ENCODE data around the gene PHYHIPL. TPM values are rescaled to one million over a fixed set of nuclear protein-coding genes. Genes with fewer than 3 reads are reported as not detected.

The PHYHIPL gene
- total RNA-seq, 2 donors from 2014 or later: not detected

DNA sequence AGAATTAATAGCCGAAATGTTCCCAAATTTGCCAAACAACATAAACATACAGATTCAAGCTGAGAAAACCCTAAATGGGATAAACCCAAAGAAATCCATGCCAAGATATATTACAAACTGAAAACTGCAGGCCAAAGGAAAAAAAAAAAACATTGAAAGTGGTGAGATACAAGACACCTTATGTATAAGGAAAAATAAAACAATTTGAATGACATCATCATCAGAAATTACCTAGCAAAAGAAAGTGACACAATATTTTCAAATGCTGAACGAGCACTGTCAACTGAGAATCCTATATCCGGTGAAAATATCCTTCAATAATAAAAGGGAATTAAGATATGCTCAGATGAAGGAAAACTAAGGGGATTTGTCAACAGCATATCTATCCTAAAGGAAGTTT is 66.5 kb downstream of the PHYHIPL start:
- H3K27ac Mint-ChIP-seq: no peak overlapping the region
- no peak overlapping the region for H3K4me3 Mint-ChIP-seq
- peaks cover 4% of the 10 kb centered on the region for H3K27me3 Mint-ChIP-seq (ENCODE audit: low read depth)
- H3K36me3 Mint-ChIP-seq (ENCODE audit: insufficient read depth in 2 of 2): no peaks in the 10 kb centered on the region
- no peak for DNase-seq
- no peaks in the 10 kb centered on the region for H3K4me1 Mint-ChIP-seq (ENCODE audit: low read depth)
- no peaks in the 10 kb centered on the region for H3K9me3 Mint-ChIP-seq
- ATAC-seq (replicated peaks in 1 of 2): no peak

DNA sequence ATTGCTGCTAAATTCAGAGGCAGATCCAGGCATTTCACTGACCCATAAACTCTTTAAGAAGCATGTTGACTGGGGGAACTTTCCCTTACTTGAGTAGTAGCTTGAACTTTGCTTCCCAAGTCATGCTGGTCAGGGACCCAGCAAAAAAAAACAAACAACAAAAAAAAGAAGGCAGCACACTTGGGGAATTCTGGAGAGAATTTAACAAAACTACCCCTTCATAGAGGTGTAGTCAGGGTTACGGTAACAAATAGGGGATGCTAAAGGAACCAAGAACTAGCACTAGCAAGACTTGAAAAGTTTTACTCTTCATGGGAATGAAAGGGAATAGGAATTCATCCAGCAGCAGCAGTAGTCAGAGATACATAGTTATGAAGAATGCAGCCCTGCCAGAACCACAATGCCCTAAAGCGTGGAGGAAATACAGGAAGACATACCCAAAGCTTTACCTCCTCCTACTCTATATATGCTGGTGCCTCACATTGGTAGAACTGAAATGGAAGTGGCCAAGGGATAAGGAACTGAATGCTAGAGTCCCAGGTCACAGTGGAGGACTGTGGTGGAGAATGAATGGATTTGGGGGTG is 67.3 kb downstream of the PHYHIPL start:
- Mint-ChIP-seq H3K4me3 (no peak overlapping the region), H3K9me3 (no peaks in the 10 kb centered on the region), H3K36me3 (ENCODE audit: insufficient read depth in 2 of 2) (no peaks in the 10 kb centered on the region), H3K27me3 (ENCODE audit: low read depth) (peaks cover 4% of the 10 kb centered on the region), H3K27ac (no peak overlapping the region), H3K4me1 (ENCODE audit: low read depth) (no peaks in the 10 kb centered on the region)
- DNase-seq (no peak), ATAC-seq (replicated peaks in 1 of 2) (no peak)

DNA sequence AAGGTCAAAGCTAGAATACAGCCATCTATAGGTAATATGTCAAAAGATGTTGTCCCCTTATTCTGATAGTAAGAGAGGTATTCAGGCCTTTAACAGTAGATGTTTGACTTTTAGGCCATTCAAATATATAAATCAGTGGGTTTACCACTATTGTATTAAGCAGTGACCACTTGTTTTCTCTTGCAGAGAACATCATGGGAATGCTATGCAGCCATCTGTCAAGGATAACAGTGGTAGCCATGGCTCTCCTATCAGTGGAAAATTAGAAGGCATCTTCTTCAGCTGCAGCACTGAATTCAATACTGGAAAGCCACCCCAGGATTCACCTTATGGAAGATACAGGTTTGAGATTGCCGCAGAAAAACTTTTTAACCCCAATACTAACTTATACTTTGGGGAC is 68.4 kb downstream of the PHYHIPL start:
- Mint-ChIP-seq H3K27me3 (ENCODE audit: low read depth) (peaks cover 4% of the 10 kb centered on the region), H3K9me3 (no peaks in the 10 kb centered on the region), H3K27ac (no peak overlapping the region), H3K36me3 (ENCODE audit: insufficient read depth in 2 of 2) (no peaks in the 10 kb centered on the region), H3K4me3 (no peak overlapping the region), H3K4me1 (ENCODE audit: low read depth) (no peaks in the 10 kb centered on the region)
- DNase-seq: no peak
- no peak for ATAC-seq (replicated peaks in 1 of 2)

DNA sequence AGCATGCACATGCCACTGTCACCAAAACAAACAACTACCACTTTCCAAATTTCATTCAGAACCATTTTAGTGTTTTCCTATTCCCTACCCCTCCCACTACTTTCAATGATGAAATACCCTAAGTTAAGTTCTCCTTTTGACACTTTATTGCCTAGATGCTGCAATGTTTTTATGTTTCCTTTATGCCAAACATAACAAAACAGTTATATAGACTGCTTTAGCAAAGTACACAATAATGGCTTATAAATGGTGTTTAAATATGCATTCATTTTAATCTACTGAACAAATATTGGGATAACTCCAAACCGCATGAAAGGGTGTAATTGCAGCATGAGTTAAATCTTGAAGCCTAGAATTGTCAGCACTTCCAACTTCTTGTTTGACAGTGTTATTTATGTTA is 69.2 kb downstream of the PHYHIPL start:
- H3K4me1 Mint-ChIP-seq (ENCODE audit: low read depth): no peaks in the 10 kb centered on the region
- no peak for ATAC-seq (replicated peaks in 1 of 2)
- H3K9me3 Mint-ChIP-seq: no peaks in the 10 kb centered on the region
- H3K27me3 Mint-ChIP-seq (ENCODE audit: low read depth): peaks cover 4% of the 10 kb centered on the region
- no peak for DNase-seq
- no peaks in the 10 kb centered on the region for H3K36me3 Mint-ChIP-seq (ENCODE audit: insufficient read depth in 2 of 2)
- H3K27ac Mint-ChIP-seq: no peak overlapping the region
- no peak overlapping the region for H3K4me3 Mint-ChIP-seq

DNA sequence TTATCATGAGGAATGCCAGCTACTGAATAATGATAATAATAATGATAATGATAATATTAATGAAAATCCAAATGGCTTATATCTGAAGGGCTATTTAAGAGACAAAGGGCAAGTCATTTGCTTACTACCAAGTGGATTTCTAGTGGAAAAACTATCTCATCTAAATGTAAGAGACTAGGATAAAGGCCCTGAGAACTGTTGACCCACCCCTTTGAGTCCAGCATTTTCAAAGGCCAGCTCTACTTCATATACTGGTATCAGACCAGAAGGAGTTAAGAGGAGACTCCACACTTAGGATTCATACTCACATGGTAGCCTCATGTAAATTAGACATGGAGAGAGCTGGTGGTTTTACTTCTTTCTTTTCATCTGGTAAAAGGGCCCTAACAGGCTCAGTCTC is 76.0 kb downstream of the PHYHIPL start:
- H3K4me1 Mint-ChIP-seq (ENCODE audit: low read depth): no peaks in the 10 kb centered on the region
- no peaks in the 10 kb centered on the region for H3K36me3 Mint-ChIP-seq (ENCODE audit: insufficient read depth in 2 of 2)
- H3K4me3 Mint-ChIP-seq: no peak overlapping the region
- ATAC-seq (replicated peaks in 1 of 2) (no peak), DNase-seq (no peak)
- no peaks in the 10 kb centered on the region for H3K27me3 Mint-ChIP-seq (ENCODE audit: low read depth)
- H3K27ac Mint-ChIP-seq: no peak overlapping the region
- H3K9me3 Mint-ChIP-seq: no peaks in the 10 kb centered on the region

DNA sequence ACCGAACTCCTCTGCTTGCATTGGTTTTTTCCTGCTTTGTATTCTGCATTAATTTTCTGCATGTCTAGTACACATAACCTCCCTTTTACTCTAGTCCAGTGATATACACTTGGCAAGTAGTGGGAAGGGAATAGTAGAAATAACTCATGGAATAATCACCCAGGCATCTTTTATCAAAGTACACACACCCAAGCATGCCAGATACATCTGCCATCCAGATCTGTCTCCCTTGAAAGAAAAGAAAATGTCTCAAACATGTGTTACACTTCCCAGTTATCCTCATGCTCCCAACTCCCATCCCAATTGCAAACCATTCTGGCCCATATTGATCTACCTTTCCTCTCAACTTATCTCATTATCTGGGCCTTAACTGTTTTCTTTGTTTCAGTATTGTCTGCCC is 79.0 kb downstream of the PHYHIPL start:
- Mint-ChIP-seq H3K27ac (no peak overlapping the region), H3K36me3 (ENCODE audit: insufficient read depth in 2 of 2) (no peaks in the 10 kb centered on the region)

DNA sequence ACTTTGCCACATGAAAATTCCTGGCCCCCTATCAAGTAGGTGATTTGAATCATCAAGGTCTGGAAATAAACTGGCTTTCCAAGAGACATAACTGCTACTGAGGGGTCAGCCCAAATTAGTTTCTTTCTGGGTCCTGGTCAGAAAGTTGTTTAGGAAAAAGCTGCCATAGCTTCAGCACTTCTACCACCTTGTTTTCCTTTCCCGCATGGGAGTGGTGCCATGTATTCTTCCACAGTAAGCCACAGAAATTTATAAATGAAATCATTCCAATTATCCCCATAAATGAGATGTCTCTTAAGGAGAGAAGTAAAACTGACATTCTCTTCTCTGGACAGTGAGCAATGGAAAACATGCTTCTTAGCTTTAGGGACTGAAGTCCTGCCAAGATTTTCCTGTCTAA is 80.8 kb downstream of the PHYHIPL start:
- no peak for ATAC-seq (replicated peaks in 1 of 2)
- DNase-seq: no peak
- Mint-ChIP-seq H3K4me1 (ENCODE audit: low read depth) (no peaks in the 10 kb centered on the region), H3K27ac (no peak overlapping the region), H3K9me3 (peaks cover 0 to 5% of the 10 kb centered on the region in 2 donors), H3K27me3 (ENCODE audit: low read depth) (no peaks in the 10 kb centered on the region), H3K36me3 (ENCODE audit: insufficient read depth in 2 of 2) (no peaks in the 10 kb centered on the region), H3K4me3 (no peak overlapping the region)

More for the DNA sequence above, 79.0 kb downstream of the PHYHIPL start:
- Mint-ChIP-seq H3K27me3 (ENCODE audit: low read depth) (no peaks in the 10 kb centered on the region), H3K4me3 (no peak overlapping the region), H3K9me3 (peaks cover 0 to 3% of the 10 kb centered on the region in 2 donors), H3K4me1 (ENCODE audit: low read depth) (no peaks in the 10 kb centered on the region)
- ATAC-seq (replicated peaks in 1 of 2) (no peak), DNase-seq (no peak)

DNA sequence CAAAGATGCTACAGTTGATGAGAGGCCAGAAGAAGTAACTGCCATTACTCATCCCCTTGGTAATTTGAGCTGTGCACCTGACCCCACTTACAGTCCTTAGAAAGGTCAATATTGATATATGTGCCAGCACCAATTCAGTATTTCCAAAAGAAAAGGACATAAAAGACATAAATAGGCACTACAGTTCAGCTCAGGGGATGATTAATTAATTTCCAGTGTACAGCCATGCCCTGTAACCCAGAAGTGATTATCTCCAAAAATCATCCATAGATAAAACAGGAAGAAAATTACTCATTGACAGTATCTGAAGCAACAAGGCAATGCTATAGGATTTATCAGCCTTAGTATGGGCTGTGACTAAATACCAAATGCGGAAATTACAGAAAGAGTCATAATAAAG is 82.4 kb downstream of the PHYHIPL start:
- no peak overlapping the region for H3K4me3 Mint-ChIP-seq
- H3K36me3 Mint-ChIP-seq (ENCODE audit: insufficient read depth in 2 of 2): no peaks in the 10 kb centered on the region
- ATAC-seq (replicated peaks in 1 of 2): no peak
- H3K27me3 Mint-ChIP-seq (ENCODE audit: low read depth): no peaks in the 10 kb centered on the region
- no peak for DNase-seq
- no peak overlapping the region for H3K27ac Mint-ChIP-seq
- H3K9me3 Mint-ChIP-seq: peaks cover 0 to 5% of the 10 kb centered on the region in 2 donors
- no peaks in the 10 kb centered on the region for H3K4me1 Mint-ChIP-seq (ENCODE audit: low read depth)

DNA sequence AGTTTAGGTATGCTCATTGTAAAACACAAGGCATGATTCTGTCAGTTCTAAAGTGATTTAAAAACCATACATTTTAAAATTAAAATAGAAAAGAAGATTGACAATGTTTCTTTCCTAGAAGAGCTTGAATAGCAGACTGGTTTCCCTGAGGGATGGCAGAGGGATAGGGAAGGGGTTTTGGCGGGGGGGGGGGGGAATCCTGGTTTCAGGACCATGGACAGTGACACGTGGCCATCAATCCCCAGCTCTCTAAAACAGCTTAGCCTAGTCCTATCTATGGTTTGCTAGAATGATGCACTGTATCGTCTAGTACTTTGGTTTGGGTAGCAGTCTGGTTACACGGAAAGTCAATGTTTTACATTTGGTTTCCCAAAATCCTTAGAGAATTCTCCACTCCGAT is 88.7 kb downstream of the PHYHIPL start:
- no peak for ATAC-seq (replicated peaks in 1 of 2)
- Mint-ChIP-seq H3K27me3 (ENCODE audit: low read depth) (no peaks in the 10 kb centered on the region), H3K9me3 (peaks cover 2% of the 10 kb centered on the region in 2 donors), H3K4me1 (ENCODE audit: low read depth) (no peaks in the 10 kb centered on the region), H3K36me3 (ENCODE audit: insufficient read depth in 2 of 2) (no peaks in the 10 kb centered on the region), H3K27ac (no peak overlapping the region), H3K4me3 (no peak overlapping the region)
- DNase-seq: no peak

DNA sequence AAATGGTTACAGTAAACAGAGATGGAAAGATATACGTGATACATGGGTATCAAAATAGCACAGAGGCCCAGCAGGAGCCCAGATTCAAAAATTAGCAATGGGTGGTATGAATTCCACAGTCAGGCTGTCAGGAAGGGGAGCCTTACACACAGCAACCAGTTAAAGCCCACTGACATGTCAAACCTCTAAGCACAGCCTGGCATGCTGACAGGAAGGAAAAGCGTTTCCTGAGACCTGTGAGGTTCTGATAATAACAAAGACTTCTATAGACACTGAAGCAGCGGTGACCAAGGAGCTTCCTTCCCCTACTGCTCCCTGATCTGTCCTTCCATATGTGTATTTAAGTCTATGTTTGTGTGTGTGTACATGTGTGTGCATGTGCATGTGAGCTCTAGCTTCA is 89.9 kb downstream of the PHYHIPL start:
- Mint-ChIP-seq H3K4me3 (no peak overlapping the region), H3K36me3 (ENCODE audit: insufficient read depth in 2 of 2) (no peaks in the 10 kb centered on the region), H3K27ac (no peak overlapping the region), H3K9me3 (peaks cover 0 to 2% of the 10 kb centered on the region in 2 donors), H3K27me3 (ENCODE audit: low read depth) (no peaks in the 10 kb centered on the region), H3K4me1 (ENCODE audit: low read depth) (no peaks in the 10 kb centered on the region)
- DNase-seq (no peak), ATAC-seq (replicated peaks in 1 of 2) (no peak)

DNA sequence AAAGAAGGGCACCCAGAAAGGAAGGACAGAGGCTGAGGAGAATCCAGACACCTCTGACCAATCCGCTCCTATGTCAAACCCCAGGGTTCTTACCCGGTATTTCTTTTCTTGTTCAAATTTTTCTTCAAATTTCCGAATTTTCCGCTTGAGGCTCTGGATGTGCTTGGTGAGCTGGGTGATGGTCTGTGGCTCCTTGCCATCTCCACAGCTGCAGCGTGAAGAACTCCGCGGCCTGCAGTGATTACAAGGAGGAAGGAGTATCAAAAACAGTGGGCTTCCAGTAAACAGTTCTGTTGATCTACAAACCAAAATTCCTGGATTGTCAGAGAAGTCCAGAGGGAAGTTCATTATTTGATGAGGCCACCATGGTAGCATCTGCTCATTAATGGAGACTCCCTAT is 92.0 kb downstream of the PHYHIPL start:
- Mint-ChIP-seq H3K36me3 (ENCODE audit: insufficient read depth in 2 of 2) (no peaks in the 10 kb centered on the region), H3K9me3 (peaks cover 0 to 2% of the 10 kb centered on the region in 2 donors), H3K4me1 (ENCODE audit: low read depth) (no peaks in the 10 kb centered on the region), H3K4me3 (no peak overlapping the region), H3K27me3 (ENCODE audit: low read depth) (no peaks in the 10 kb centered on the region), H3K27ac (no peak overlapping the region)
- no peak for ATAC-seq (replicated peaks in 1 of 2)
- no peak for DNase-seq

DNA sequence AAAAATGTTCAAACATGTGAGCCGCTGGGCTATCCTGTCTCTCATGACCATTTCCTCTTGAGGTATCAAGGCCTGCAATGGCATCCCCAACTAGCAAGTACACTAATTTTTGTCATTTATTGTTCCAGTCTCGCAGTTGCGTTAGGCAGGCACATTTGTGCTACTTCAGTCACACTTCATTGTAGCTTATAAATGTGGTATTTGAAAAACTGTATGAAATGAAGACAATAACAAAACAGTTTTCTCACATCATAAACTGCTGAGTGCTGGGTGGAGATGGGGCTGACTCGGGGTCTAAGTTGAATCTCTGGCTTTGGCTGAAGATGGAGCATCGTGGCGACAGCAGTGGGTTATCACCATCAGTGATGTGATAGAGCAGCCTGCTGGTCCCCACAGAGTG is 93.2 kb downstream of the PHYHIPL start:
- Mint-ChIP-seq H3K27me3 (ENCODE audit: low read depth) (no peaks in the 10 kb centered on the region), H3K9me3 (peaks cover 0 to 2% of the 10 kb centered on the region in 2 donors), H3K27ac (no peak overlapping the region), H3K4me3 (no peak overlapping the region), H3K4me1 (ENCODE audit: low read depth) (no peaks in the 10 kb centered on the region), H3K36me3 (ENCODE audit: insufficient read depth in 2 of 2) (no peaks in the 10 kb centered on the region)
- ATAC-seq (replicated peaks in 1 of 2) (no peak), DNase-seq (no peak)

DNA sequence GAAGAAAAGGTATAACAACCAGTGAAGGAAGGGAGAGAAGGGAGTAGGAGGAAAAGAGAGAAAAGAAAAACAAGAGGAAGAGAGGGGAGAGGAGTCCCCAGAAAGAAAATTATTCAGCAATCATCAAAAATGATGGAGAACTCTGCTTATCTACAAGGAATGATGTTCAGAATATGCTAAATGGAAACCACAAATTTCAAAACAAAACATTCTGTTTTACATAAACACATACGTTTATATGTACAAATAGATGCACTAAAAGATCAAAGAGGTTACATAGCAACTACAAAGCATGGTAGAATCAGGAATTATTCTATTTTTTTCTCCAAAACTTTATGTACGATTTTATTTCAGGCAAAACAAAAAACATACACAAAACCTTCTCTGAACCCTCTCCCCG is 94.0 kb downstream of the PHYHIPL start:
- DNase-seq (no peak), ATAC-seq (replicated peaks in 1 of 2) (no peak)
- no peak overlapping the region for H3K27ac Mint-ChIP-seq
- H3K36me3 Mint-ChIP-seq (ENCODE audit: insufficient read depth in 2 of 2): no peaks in the 10 kb centered on the region
- no peaks in the 10 kb centered on the region for H3K4me1 Mint-ChIP-seq (ENCODE audit: low read depth)
- no peak overlapping the region for H3K4me3 Mint-ChIP-seq
- H3K27me3 Mint-ChIP-seq (ENCODE audit: low read depth): no peaks in the 10 kb centered on the region
- H3K9me3 Mint-ChIP-seq: peaks cover 0 to 2% of the 10 kb centered on the region in 2 donors

DNA sequence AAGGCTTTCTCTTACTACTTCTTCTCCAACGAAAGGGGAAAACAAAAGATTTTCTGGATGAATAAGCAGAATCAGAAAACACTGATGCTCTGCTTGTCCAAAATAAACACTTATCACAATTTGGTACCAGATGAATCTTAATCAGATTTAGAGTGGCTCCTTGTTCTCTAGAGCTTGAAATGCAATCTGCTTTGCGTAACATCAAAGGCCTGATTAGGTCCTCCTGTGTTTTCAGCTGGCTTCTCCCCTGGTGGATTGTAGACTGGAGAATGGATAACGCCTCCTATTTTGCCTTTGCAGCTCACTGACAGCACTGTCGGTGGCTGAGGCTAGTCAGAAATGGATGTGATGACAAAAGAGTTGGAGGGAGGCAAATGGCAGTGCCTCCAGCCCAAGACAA is 94.7 kb downstream of the PHYHIPL start:
- no peaks in the 10 kb centered on the region for H3K36me3 Mint-ChIP-seq (ENCODE audit: insufficient read depth in 2 of 2)
- DNase-seq: no peak
- ATAC-seq (replicated peaks in 1 of 2): no peak
- H3K27me3 Mint-ChIP-seq (ENCODE audit: low read depth): no peaks in the 10 kb centered on the region
- peaks cover 0 to 2% of the 10 kb centered on the region in 2 donors for H3K9me3 Mint-ChIP-seq
- H3K27ac Mint-ChIP-seq: no peak overlapping the region
- H3K4me1 Mint-ChIP-seq (ENCODE audit: low read depth): no peaks in the 10 kb centered on the region
- H3K4me3 Mint-ChIP-seq: no peak overlapping the region

Measured in activated T-cell treated with anti-CD3 and anti-CD28 coated beads, Interleukin-2, amount 50 U/mL, for 72 hours (primary cell).